Measurements from ENCODE around the gene COG4. TPM values are rescaled to one million over a fixed set of nuclear protein-coding genes. Genes with fewer than 3 reads are reported as not detected.

Gene COG4
- polyA plus RNA-seq, 2 of the 4 experiments (the other 2 are of a cell fraction), result 42.7 to 48.2 TPM

DNA sequence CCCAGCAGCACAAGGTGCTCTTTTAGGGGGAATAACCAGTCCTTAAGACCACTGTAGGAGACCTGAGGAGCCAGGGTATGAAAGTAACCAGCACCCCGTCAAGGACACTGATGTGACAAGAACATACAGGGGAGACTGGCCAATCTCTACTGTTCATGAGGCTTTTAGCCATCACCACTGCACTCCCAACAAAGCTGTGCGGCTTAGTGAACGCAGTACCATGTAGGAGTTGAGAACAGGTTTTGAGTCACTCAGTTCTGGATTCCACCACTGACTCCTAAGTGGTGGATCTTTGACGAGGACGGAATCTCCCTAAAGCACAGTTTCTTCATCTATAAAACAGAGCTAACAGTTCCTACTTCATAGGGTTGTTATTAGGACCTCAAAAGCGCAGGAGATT lies 26.8 kb downstream of the COG4 start:
- 93% methylated on average over 6 of the region's 6 CpGs for WGBS (ENCODE audit: missing lambda C conversion rate)
- no peak overlapping the region for H3K4me3 ChIP-seq
- TF ChIP-seq ZSCAN20 (CRISPR knock-in tag; IDR thresholded peaks at IDR 0.05) (no peak), NPAS2 (CRISPR knock-in tag; IDR thresholded peaks at IDR 0.05; ENCODE audit: borderline replicate concordance) (no peak), GATA3 (IDR thresholded peaks at IDR 0.05; ENCODE audit: borderline replicate concordance) (no peak), FOXS1 (CRISPR knock-in tag; IDR thresholded peaks at IDR 0.05) (no peak), POLR2AphosphoS2 (conservative IDR thresholded peaks at IDR 0.05; ENCODE audit: low read length) (no peak), HDAC2 (IDR thresholded peaks at IDR 0.05) (no peak), CEBPB (IDR thresholded peaks at IDR 0.05) (no peak)
- TF ChIP-seq, protein P1, sequence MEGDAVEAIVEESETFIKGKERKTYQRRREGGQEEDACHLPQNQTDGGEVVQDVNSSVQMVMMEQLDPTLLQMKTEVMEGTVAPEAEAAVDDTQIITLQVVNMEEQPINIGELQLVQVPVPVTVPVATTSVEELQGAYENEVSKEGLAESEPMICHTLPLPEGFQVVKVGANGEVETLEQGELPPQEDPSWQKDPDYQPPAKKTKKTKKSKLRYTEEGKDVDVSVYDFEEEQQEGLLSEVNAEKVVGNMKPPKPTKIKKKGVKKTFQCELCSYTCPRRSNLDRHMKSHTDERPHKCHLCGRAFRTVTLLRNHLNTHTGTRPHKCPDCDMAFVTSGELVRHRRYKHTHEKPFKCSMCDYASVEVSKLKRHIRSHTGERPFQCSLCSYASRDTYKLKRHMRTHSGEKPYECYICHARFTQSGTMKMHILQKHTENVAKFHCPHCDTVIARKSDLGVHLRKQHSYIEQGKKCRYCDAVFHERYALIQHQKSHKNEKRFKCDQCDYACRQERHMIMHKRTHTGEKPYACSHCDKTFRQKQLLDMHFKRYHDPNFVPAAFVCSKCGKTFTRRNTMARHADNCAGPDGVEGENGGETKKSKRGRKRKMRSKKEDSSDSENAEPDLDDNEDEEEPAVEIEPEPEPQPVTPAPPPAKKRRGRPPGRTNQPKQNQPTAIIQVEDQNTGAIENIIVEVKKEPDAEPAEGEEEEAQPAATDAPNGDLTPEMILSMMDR (IDR thresholded peaks at IDR 0.05), result no peak
- TF ChIP-seq, protein P2, sequence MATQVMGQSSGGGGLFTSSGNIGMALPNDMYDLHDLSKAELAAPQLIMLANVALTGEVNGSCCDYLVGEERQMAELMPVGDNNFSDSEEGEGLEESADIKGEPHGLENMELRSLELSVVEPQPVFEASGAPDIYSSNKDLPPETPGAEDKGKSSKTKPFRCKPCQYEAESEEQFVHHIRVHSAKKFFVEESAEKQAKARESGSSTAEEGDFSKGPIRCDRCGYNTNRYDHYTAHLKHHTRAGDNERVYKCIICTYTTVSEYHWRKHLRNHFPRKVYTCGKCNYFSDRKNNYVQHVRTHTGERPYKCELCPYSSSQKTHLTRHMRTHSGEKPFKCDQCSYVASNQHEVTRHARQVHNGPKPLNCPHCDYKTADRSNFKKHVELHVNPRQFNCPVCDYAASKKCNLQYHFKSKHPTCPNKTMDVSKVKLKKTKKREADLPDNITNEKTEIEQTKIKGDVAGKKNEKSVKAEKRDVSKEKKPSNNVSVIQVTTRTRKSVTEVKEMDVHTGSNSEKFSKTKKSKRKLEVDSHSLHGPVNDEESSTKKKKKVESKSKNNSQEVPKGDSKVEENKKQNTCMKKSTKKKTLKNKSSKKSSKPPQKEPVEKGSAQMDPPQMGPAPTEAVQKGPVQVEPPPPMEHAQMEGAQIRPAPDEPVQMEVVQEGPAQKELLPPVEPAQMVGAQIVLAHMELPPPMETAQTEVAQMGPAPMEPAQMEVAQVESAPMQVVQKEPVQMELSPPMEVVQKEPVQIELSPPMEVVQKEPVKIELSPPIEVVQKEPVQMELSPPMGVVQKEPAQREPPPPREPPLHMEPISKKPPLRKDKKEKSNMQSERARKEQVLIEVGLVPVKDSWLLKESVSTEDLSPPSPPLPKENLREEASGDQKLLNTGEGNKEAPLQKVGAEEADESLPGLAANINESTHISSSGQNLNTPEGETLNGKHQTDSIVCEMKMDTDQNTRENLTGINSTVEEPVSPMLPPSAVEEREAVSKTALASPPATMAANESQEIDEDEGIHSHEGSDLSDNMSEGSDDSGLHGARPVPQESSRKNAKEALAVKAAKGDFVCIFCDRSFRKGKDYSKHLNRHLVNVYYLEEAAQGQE (IDR thresholded peaks at IDR 0.05), result no peak
- H3K9me3 ChIP-seq, result no peaks in the 10 kb centered on the region
- DNase-seq (ENCODE audit: low read depth in 1 of 2, low spot score in 1 of 2), result no peak
- POLR2A ChIA-PET, result no interaction called here
- ATAC-seq, result no peak; a peak in 1 of 6 replicates
- no peak overlapping the region for H3K27ac ChIP-seq
- no peak for FAIRE-seq
- no peaks in the 10 kb centered on the region for H3K4me1 ChIP-seq
- CTCF ChIA-PET, result interaction anchor here (0.6 to 2.2 kb wide), 9 partner anchors 9 to 278 kb away, joined by 3 to 10 read pairs (median 4); no protein-coding TSS in a partner anchor
- no peak overlapping the region for H3K4me2 ChIP-seq

DNA sequence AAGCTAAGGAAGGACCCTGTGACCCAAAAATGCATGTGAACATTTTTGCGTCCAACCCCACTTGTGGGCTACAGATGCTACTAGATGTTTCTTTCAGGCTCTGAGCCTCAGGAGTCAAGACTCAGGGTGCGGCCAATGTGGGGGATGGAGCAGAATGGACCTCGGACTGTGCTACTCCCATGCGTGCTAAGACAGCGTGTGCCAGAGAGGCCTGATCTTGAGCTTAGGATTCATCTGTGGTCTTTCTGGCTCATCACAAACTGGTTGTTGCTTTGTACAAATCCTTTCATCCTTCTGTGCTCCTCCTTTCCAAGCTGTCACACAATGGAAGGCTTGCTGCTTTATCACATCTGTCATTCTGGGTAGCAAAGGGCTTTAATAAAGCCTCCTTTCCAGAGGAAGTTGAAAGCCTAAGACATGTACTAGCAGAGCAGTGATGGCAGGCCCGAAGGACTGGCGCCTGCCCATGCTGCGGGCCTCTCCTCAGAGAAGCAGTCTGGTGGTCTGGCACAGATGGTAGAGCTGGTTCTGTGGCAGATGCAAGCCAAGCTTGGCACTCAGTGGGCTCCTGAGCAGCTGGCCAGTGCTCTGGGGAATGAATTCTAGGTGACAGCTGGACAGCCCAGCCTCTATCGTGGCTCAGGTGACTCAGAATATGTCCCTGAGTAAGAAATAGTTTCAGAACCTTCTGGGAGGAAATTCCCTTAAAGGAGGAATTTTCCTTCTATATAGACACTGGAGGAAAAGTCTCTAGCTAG lies 27.8 kb downstream of the COG4 start:
- 92% methylated on average over 9 of the region's 9 CpGs for WGBS (ENCODE audit: missing lambda C conversion rate)
- H3K4me3 ChIP-seq, result no peak overlapping the region
- ATAC-seq (no peak; a peak in 1 of 6 replicates), DNase-seq (ENCODE audit: low read depth in 1 of 2, low spot score in 1 of 2) (no peak), FAIRE-seq (no peak)
- no peak overlapping the region for H3K4me2 ChIP-seq
- no peak for TF ChIP-seq FOXS1 (CRISPR knock-in tag; IDR thresholded peaks at IDR 0.05)
- TF ChIP-seq, protein P3, sequence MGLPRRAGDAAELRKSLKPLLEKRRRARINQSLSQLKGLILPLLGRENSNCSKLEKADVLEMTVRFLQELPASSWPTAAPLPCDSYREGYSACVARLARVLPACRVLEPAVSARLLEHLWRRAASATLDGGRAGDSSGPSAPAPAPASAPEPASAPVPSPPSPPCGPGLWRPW (IDR thresholded peaks at IDR 0.05), result no peak
- no peak for TF ChIP-seq ESRRA (IDR thresholded peaks at IDR 0.05; ENCODE audit: borderline replicate concordance, low read length)
- no peak for TF ChIP-seq EHF (CRISPR knock-in tag; IDR thresholded peaks at IDR 0.05)
- TF ChIP-seq HMGXB4 (CRISPR knock-in tag; IDR thresholded peaks at IDR 0.05; ENCODE audit: borderline replicate concordance), result no peak
- TF ChIP-seq USF2 (IDR thresholded peaks at IDR 0.05), result no peak
- TF ChIP-seq ZC3H11A (IDR thresholded peaks at IDR 0.05), result no peak
- TF ChIP-seq, protein P4, sequence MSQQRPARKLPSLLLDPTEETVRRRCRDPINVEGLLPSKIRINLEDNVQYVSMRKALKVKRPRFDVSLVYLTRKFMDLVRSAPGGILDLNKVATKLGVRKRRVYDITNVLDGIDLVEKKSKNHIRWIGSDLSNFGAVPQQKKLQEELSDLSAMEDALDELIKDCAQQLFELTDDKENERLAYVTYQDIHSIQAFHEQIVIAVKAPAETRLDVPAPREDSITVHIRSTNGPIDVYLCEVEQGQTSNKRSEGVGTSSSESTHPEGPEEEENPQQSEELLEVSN (IDR thresholded peaks at IDR 0.05; ENCODE audit: borderline replicate concordance, low read depth), result no peak
- TF ChIP-seq JUNB (IDR thresholded peaks at IDR 0.05), result no peak
- TF ChIP-seq HEYL (CRISPR knock-in tag; IDR thresholded peaks at IDR 0.05), result no peak
- no peak for TF ChIP-seq KDM1A (IDR thresholded peaks at IDR 0.05; ENCODE audit: low read depth)
- TF ChIP-seq NFE2L2 (conservative IDR thresholded peaks at IDR 0.05; ENCODE audit: low read length), result no peak
- POLR2A ChIA-PET, result no interaction called here
- CTCF ChIA-PET, result interaction anchor here (0.9 to 2.2 kb wide), 8 partner anchors 14 to 159 kb away, joined by 3 to 8 read pairs (median 4); no protein-coding TSS in a partner anchor
- H3K9me3 ChIP-seq, result no peaks in the 10 kb centered on the region
- H3K27ac ChIP-seq, result no peak overlapping the region
- H3K4me1 ChIP-seq, result no peaks in the 10 kb centered on the region

Measured in A549 (cell line).